ENCODE results near the gene HYAL3. TPM values are rescaled to one million over a fixed set of nuclear protein-coding genes. Genes with fewer than 3 reads are reported as not detected.

HYAL3 gene
- polyA plus RNA-seq, 3 donors = 3.4 to 5.8 (median 4.9) TPM

GRCh38 chr3:50347187-50347813, 48.1 kb upstream of the HYAL3 start:
- H3K27ac Mint-ChIP-seq = peak overlapping the region in 2 of 7 donors; percentile 65 to 80
- Histone ChIP-seq H3K27me3 (ENCODE audit: control insufficient read depth in 2 of 2, insufficient read depth in 2 of 2, low read length in 2 of 2) (no peaks in the 10 kb centered on the region), H2AFZ (ENCODE audit: insufficient read depth, low read depth, low read length, poor library complexity, severe bottlenecking) (no peak overlapping the region), H3K9ac (ENCODE audit: insufficient read depth, low read length, poor library complexity, severe bottlenecking) (no peak overlapping the region), H3K4me1 (ENCODE audit: control insufficient read depth in 1 of 2, insufficient read depth in 2 of 2, low read length in 2 of 2) (peaks cover 54 to 75% of the 10 kb centered on the region in 2 donors), H3K4me3 (replicated peaks in 1 of 3; ENCODE audit: low read depth in 2 of 3, low read length in 3 of 3) (no peak overlapping the region), H3K36me3 (replicated peaks in 1 of 2; ENCODE audit: control insufficient read depth in 1 of 2, insufficient read depth in 2 of 2, low read length in 2 of 2) (peaks cover 9 to 16% of the 10 kb centered on the region in 2 donors), H4K20me1 (ENCODE audit: insufficient read depth, low read length) (peaks cover 30% of the 10 kb centered on the region), H3K79me2 (ENCODE audit: insufficient read depth, low read length) (peaks cover 40% of the 10 kb centered on the region), H3K9me3 (replicated peaks in 1 of 2; ENCODE audit: control insufficient read depth in 1 of 2, insufficient read depth in 1 of 2, low read length in 2 of 2) (no peaks in the 10 kb centered on the region), H3K27ac (ENCODE audit: low read depth in 1 of 2, low read length in 2 of 2) (no peak overlapping the region), H3K4me2 (replicated peaks; ENCODE audit: extremely low read depth, low read length, poor library complexity, severe bottlenecking) (no peak overlapping the region)
- 100% methylated on average over 3 of the region's 14 CpGs for WGBS (ENCODE audit: insufficient coverage)
- DNase-seq = peak; percentile 71 to 81 (median 79)
- H3K9me3 Mint-ChIP-seq = no peaks in the 10 kb centered on the region
- H3K36me3 Mint-ChIP-seq = peaks cover 20 to 22% of the 10 kb centered on the region in 2 donors
- intact Hi-C loops (cut with micrococcal nuclease) = loop anchor here (2.0 to 5.0 kb wide), 2 partner anchors 200 to 202 kb away; no protein-coding TSS in a partner anchor
- no peak overlapping the region for H3K4me3 Mint-ChIP-seq
- H3K4me1 Mint-ChIP-seq = peaks cover 73% of the 10 kb centered on the region
- H3K27me3 Mint-ChIP-seq (ENCODE audit: low read depth in 3 of 3) = no peaks in the 10 kb centered on the region
- peak; percentile 72 for TF ChIP-seq CTCF (IDR thresholded peaks at IDR 0.05)

DNA sequence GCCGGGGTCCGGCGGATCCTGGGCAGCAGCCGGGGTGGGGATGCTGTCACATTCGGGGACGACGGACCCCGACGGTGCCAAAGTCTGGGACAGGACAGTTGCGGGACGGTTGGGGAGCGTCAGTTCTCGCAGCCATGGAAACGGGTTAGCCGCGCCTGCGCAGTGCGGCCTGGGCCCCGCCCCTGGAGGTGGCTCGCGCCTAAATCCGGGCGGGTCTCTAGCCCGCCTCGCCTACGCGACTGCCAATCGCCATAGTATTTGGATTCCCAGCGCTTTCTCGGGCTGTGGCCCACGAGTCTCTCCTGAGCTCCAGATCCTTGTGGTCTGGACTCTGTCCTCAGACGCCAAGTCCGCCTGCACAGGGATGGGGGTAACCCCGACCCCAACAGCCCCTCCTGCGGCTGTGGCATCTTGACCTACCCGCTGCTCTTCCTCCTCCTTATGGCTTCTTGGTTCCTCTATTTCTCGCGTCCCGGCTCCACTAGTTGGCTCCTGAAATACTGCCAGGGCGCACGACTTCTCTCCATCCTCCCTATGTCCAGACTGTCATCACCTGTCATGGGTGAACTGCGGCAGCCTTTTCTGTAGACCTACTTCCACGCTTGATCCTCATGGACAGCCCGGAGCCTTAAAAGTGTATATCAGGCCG, 46.5 kb upstream of the HYAL3 start, which contains the start of gene ZMYND10:
Gene ZMYND10, minus strand, starts transcription at position 147 of the 649 bp plus-strand sequence. CDS start 153 bp downstream, outside the sequence.
- H3K27ac Mint-ChIP-seq = peak within 1 kb of the TSS; percentile 70 to 89 (median 82)
- H3K9me3 Mint-ChIP-seq = no peaks in the 10 kb centered on the region
- H3K9me3 ChIP-seq (replicated peaks in 1 of 2; ENCODE audit: control insufficient read depth in 1 of 2, insufficient read depth in 1 of 2, low read length in 2 of 2) = no peaks in the 10 kb centered on the region
- H3K4me3 Mint-ChIP-seq = peak within 1 kb of the TSS; percentile 80 to 90
- peak within 1 kb of the TSS; percentile 67 for H2AFZ ChIP-seq (ENCODE audit: insufficient read depth, low read depth, low read length, poor library complexity, severe bottlenecking)
- H3K27ac ChIP-seq (ENCODE audit: low read depth in 1 of 2, low read length in 2 of 2) = no peak within 1 kb of the TSS
- DNase-seq = peak; percentile 64 to 72 (median 70)
- peak within 1 kb of the TSS; percentile 83 for H3K4me2 ChIP-seq (replicated peaks; ENCODE audit: extremely low read depth, low read length, poor library complexity, severe bottlenecking)
- peaks cover 9 to 16% of the 10 kb centered on the region in 2 donors for H3K36me3 ChIP-seq (replicated peaks in 1 of 2; ENCODE audit: control insufficient read depth in 1 of 2, insufficient read depth in 2 of 2, low read length in 2 of 2)
- H3K4me1 Mint-ChIP-seq = peaks cover 79% of the 10 kb centered on the region
- no peak for TF ChIP-seq CTCF (IDR thresholded peaks at IDR 0.05)
- H3K9ac ChIP-seq (ENCODE audit: insufficient read depth, low read length, poor library complexity, severe bottlenecking) = no peak within 1 kb of the TSS
- peaks cover 15% of the 10 kb centered on the region for H4K20me1 ChIP-seq (ENCODE audit: insufficient read depth, low read length)
- H3K79me2 ChIP-seq (ENCODE audit: insufficient read depth, low read length) = peaks cover 43% of the 10 kb centered on the region
- H3K36me3 Mint-ChIP-seq = peaks cover 17 to 18% of the 10 kb centered on the region in 2 donors
- peak within 1 kb of the TSS; percentile 26 to 70 (median 42) for H3K4me3 ChIP-seq (replicated peaks in 1 of 3; ENCODE audit: low read depth in 2 of 3, low read length in 3 of 3)
- intact Hi-C loops (cut with micrococcal nuclease) = loop anchor here (2.0 to 5.0 kb wide), 2 partner anchors 202 to 203 kb away; no protein-coding TSS in a partner anchor
- WGBS (ENCODE audit: insufficient coverage) = 7% methylated on average over 45 of the region's 45 CpGs
- no peaks in the 10 kb centered on the region for H3K27me3 ChIP-seq (ENCODE audit: control insufficient read depth in 2 of 2, insufficient read depth in 2 of 2, low read length in 2 of 2)
- H3K27me3 Mint-ChIP-seq (ENCODE audit: low read depth in 3 of 3) = no peaks in the 10 kb centered on the region
- H3K4me1 ChIP-seq (ENCODE audit: control insufficient read depth in 1 of 2, insufficient read depth in 2 of 2, low read length in 2 of 2) = peaks cover 59 to 79% of the 10 kb centered on the region in 2 donors

Data from CD14-positive monocyte (primary cell).